Measurements from ENCODE around the gene SEC63.

DNA sequence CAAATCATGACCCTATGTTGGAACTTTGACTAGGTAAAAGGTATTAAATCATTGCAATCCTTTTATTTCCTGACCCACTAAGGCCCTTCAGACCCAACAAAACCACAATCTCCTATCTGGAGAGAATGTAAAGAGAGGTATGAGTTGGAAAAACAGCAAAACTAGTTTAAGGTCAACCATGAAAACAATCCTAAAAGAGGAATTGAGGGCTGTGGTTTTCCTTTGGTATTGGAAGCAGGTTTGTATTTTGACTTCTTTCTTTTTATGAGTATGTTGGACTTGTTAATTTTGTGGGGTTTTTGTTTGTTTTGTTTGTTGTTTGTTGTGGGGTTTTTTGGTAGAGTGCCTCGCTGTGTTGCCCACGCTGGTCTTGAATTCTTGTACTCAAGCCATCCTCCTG, 4.7 kb upstream of the SEC63 start:
- TF ChIP-seq POLR2A (IDR thresholded peaks at IDR 0.05), result no peak
- TF ChIP-seq, protein P1, sequence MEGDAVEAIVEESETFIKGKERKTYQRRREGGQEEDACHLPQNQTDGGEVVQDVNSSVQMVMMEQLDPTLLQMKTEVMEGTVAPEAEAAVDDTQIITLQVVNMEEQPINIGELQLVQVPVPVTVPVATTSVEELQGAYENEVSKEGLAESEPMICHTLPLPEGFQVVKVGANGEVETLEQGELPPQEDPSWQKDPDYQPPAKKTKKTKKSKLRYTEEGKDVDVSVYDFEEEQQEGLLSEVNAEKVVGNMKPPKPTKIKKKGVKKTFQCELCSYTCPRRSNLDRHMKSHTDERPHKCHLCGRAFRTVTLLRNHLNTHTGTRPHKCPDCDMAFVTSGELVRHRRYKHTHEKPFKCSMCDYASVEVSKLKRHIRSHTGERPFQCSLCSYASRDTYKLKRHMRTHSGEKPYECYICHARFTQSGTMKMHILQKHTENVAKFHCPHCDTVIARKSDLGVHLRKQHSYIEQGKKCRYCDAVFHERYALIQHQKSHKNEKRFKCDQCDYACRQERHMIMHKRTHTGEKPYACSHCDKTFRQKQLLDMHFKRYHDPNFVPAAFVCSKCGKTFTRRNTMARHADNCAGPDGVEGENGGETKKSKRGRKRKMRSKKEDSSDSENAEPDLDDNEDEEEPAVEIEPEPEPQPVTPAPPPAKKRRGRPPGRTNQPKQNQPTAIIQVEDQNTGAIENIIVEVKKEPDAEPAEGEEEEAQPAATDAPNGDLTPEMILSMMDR (IDR thresholded peaks at IDR 0.05), result no peak

Data from ovary (tissue), 3 donors.